Measurements from ENCODE around the gene DEFB114. TPM values are rescaled to one million over a fixed set of nuclear protein-coding genes. Genes with fewer than 3 reads are reported as not detected.
A peak's percentile ranks its signal among the peaks of the same experiment; 100 is the strongest.

DEFB114 gene
- total and polyA plus RNA-seq, 2 experiments from 2014 or later = not detected

GRCh38 chr6:49987749-49988148 is 23.8 kb upstream of the DEFB114 start:
- H3K27me3 ChIP-seq (replicated peaks; ENCODE audit: insufficient read depth) = no peaks in the 10 kb centered on the region
- no peaks in the 10 kb centered on the region for H3F3A ChIP-seq (ENCODE audit: insufficient read depth)
- H3K9me3 ChIP-seq (ENCODE audit: low read depth) = no peaks in the 10 kb centered on the region
- in situ Hi-C loops (cut with MboI) = no loop called here
- H3K4me3 ChIP-seq = no peak overlapping the region
- H3K9ac ChIP-seq = no peak overlapping the region
- no peak for DNase-seq
- H3K27ac ChIP-seq = no peak overlapping the region
- TF ChIP-seq EZH2 (IDR thresholded peaks at IDR 0.05; ENCODE audit: insufficient read depth, poor library complexity, severe bottlenecking) (no peak), EZH2phosphoT487 (IDR thresholded peaks at IDR 0.05; ENCODE audit: insufficient read depth, low read depth) (no peak)
- no peaks in the 10 kb centered on the region for H3K79me2 ChIP-seq (ENCODE audit: insufficient read depth)
- H3K4me2 ChIP-seq (ENCODE audit: unreplicated experiment) = no peak overlapping the region
- H3K36me3 ChIP-seq (ENCODE audit: low read depth) = no peaks in the 10 kb centered on the region
- no peaks in the 10 kb centered on the region for H3K4me1 ChIP-seq (ENCODE audit: insufficient read depth)
- no peak overlapping the region for H2AFZ ChIP-seq
- no peaks in the 10 kb centered on the region for H3K9me2 ChIP-seq (ENCODE audit: insufficient read depth)
- WGBS, 2 experiments (ENCODE audit: low coverage in 1 of 2, low lambda C conversion rate in 2 of 2, missing lambda C conversion rate in 2 of 2) = 42 to 59% methylated on average over 2 of the region's 2 CpGs
- no peaks in the 10 kb centered on the region for H4K20me1 ChIP-seq (ENCODE audit: insufficient read depth)

GRCh38 chr6:49986551-49986950 is 22.6 kb upstream of the DEFB114 start:
- Histone ChIP-seq H3K79me2 (ENCODE audit: insufficient read depth) (no peaks in the 10 kb centered on the region), H2AFZ (no peak overlapping the region), H3K4me1 (ENCODE audit: insufficient read depth) (no peaks in the 10 kb centered on the region), H4K20me1 (ENCODE audit: insufficient read depth) (no peaks in the 10 kb centered on the region), H3F3A (ENCODE audit: insufficient read depth) (no peaks in the 10 kb centered on the region), H3K9me2 (ENCODE audit: insufficient read depth) (no peaks in the 10 kb centered on the region), H3K4me2 (ENCODE audit: unreplicated experiment) (no peak overlapping the region), H3K27me3 (replicated peaks; ENCODE audit: insufficient read depth) (no peaks in the 10 kb centered on the region), H3K36me3 (ENCODE audit: low read depth) (no peaks in the 10 kb centered on the region), H3K9ac (no peak overlapping the region), H3K9me3 (ENCODE audit: low read depth) (no peaks in the 10 kb centered on the region), H3K4me3 (no peak overlapping the region), H3K27ac (no peak overlapping the region)
- no peak for DNase-seq
- WGBS, 2 experiments (ENCODE audit: low coverage in 1 of 2, low lambda C conversion rate in 2 of 2, missing lambda C conversion rate in 2 of 2) = 2 to 4% methylated on average over 1 of the region's 1 CpG
- TF ChIP-seq EZH2phosphoT487 (IDR thresholded peaks at IDR 0.05; ENCODE audit: insufficient read depth, low read depth) (no peak), EZH2 (IDR thresholded peaks at IDR 0.05; ENCODE audit: insufficient read depth, poor library complexity, severe bottlenecking) (no peak)
- in situ Hi-C loops (cut with MboI) = no loop called here

GRCh38 chr6:49982046-49982445 is 18.1 kb upstream of the DEFB114 start:
- Histone ChIP-seq H3F3A (ENCODE audit: insufficient read depth) (no peaks in the 10 kb centered on the region), H3K9ac (no peak overlapping the region), H3K27me3 (replicated peaks; ENCODE audit: insufficient read depth) (no peaks in the 10 kb centered on the region), H3K79me2 (ENCODE audit: insufficient read depth) (no peaks in the 10 kb centered on the region), H3K9me2 (ENCODE audit: insufficient read depth) (no peaks in the 10 kb centered on the region), H3K4me2 (ENCODE audit: unreplicated experiment) (no peak overlapping the region), H3K9me3 (ENCODE audit: low read depth) (no peaks in the 10 kb centered on the region), H2AFZ (no peak overlapping the region), H3K4me1 (ENCODE audit: insufficient read depth) (no peaks in the 10 kb centered on the region), H3K4me3 (no peak overlapping the region), H3K27ac (no peak overlapping the region), H4K20me1 (ENCODE audit: insufficient read depth) (no peaks in the 10 kb centered on the region), H3K36me3 (ENCODE audit: low read depth) (no peaks in the 10 kb centered on the region)
- no peak for DNase-seq
- 12 to 15% methylated on average over 2 of the region's 2 CpGs for WGBS, 2 experiments (ENCODE audit: low coverage in 1 of 2, low lambda C conversion rate in 2 of 2, missing lambda C conversion rate in 2 of 2)
- in situ Hi-C loops (cut with MboI) = no loop called here
- TF ChIP-seq EZH2phosphoT487 (IDR thresholded peaks at IDR 0.05; ENCODE audit: insufficient read depth, low read depth) (no peak), EZH2 (IDR thresholded peaks at IDR 0.05; ENCODE audit: insufficient read depth, poor library complexity, severe bottlenecking) (no peak)

- Histone ChIP-seq H3K36me3 (ENCODE audit: low read depth) (no peaks in the 10 kb centered on the region), H3K9me2 (ENCODE audit: insufficient read depth) (no peaks in the 10 kb centered on the region), H3K27ac (no peak overlapping the region), H3K9ac (no peak overlapping the region), H3K27me3 (replicated peaks; ENCODE audit: insufficient read depth) (no peaks in the 10 kb centered on the region), H3K4me2 (ENCODE audit: unreplicated experiment) (no peak overlapping the region), H3K4me1 (ENCODE audit: insufficient read depth) (no peaks in the 10 kb centered on the region), H3K4me3 (no peak overlapping the region), H4K20me1 (ENCODE audit: insufficient read depth) (no peaks in the 10 kb centered on the region), H3F3A (ENCODE audit: insufficient read depth) (no peaks in the 10 kb centered on the region), H2AFZ (no peak overlapping the region), H3K9me3 (ENCODE audit: low read depth) (no peaks in the 10 kb centered on the region), H3K79me2 (ENCODE audit: insufficient read depth) (no peaks in the 10 kb centered on the region)
- TF ChIP-seq EZH2 (IDR thresholded peaks at IDR 0.05; ENCODE audit: insufficient read depth, poor library complexity, severe bottlenecking) (no peak), EZH2phosphoT487 (IDR thresholded peaks at IDR 0.05; ENCODE audit: insufficient read depth, low read depth) (no peak)
- 19 to 31% methylated on average over 1 of the region's 1 CpG for WGBS, 2 experiments (ENCODE audit: low coverage in 1 of 2, low lambda C conversion rate in 2 of 2, missing lambda C conversion rate in 2 of 2)
- DNase-seq = peak; percentile 18
- in situ Hi-C loops (cut with MboI) = no loop called here
Observed at GRCh38 chr6:49980898-49981297, 16.9 kb upstream of the DEFB114 start.

- no peak overlapping the region for H2AFZ ChIP-seq
- 19 to 23% methylated on average over 4 of the region's 4 CpGs for WGBS, 2 experiments (ENCODE audit: low coverage in 1 of 2, low lambda C conversion rate in 2 of 2, missing lambda C conversion rate in 2 of 2)
- in situ Hi-C loops (cut with MboI) = no loop called here
Observed at GRCh38 chr6:49979584-49979983, 15.6 kb upstream of the DEFB114 start.

More at GRCh38 chr6:49979584-49979983, 15.6 kb upstream of the DEFB114 start:
- TF ChIP-seq EZH2phosphoT487 (IDR thresholded peaks at IDR 0.05; ENCODE audit: insufficient read depth, low read depth) (no peak), EZH2 (IDR thresholded peaks at IDR 0.05; ENCODE audit: insufficient read depth, poor library complexity, severe bottlenecking) (no peak)
- H3K9me3 ChIP-seq (ENCODE audit: low read depth) = no peaks in the 10 kb centered on the region
- H3K27ac ChIP-seq = no peak overlapping the region
- H3K4me1 ChIP-seq (ENCODE audit: insufficient read depth) = no peaks in the 10 kb centered on the region
- H3K4me3 ChIP-seq = no peak overlapping the region
- no peaks in the 10 kb centered on the region for H4K20me1 ChIP-seq (ENCODE audit: insufficient read depth)
- no peaks in the 10 kb centered on the region for H3K79me2 ChIP-seq (ENCODE audit: insufficient read depth)
- DNase-seq = no peak
- H3K27me3 ChIP-seq (replicated peaks; ENCODE audit: insufficient read depth) = no peaks in the 10 kb centered on the region
- no peaks in the 10 kb centered on the region for H3K36me3 ChIP-seq (ENCODE audit: low read depth)
- H3K9me2 ChIP-seq (ENCODE audit: insufficient read depth) = no peaks in the 10 kb centered on the region
- H3F3A ChIP-seq (ENCODE audit: insufficient read depth) = no peaks in the 10 kb centered on the region
- no peak overlapping the region for H3K9ac ChIP-seq
- H3K4me2 ChIP-seq (ENCODE audit: unreplicated experiment) = no peak overlapping the region
